Neuronal stem cell (in vitro differentiated cells): Measurements from ENCODE around the gene NCR3LG1.

Source experiments
- DNase-seq: peaks from one replicate; pipeline ENCODE4 v3.0.0-alpha.2; 2013; ENCODE audit warnings: low spot score
- H2AFZ ChIP-seq: one replicate; pipeline ENCODE4 v1.6.1; 2013; ENCODE audit warnings: mild to moderate bottlenecking, low read length, inconsistent platforms
- H2AK5ac ChIP-seq: 2 replicates; pipeline ENCODE4 v1.6.1; 2013; ENCODE audit warnings: low read depth, mild to moderate bottlenecking, inconsistent platforms, low read length, moderate library complexity, mixed read lengths
- H2BK120ac ChIP-seq: 2 replicates; pipeline ENCODE4 v1.6.1; 2013; ENCODE audit warnings: low read depth, mild to moderate bottlenecking, inconsistent platforms, low read length, moderate library complexity, mixed read lengths
- H2BK12ac ChIP-seq: one replicate; pipeline ENCODE4 v1.6.1; 2013; ENCODE audit warnings: low read length, inconsistent platforms
- H2BK15ac ChIP-seq: 2 replicates; pipeline ENCODE4 v1.6.1; 2013; ENCODE audit warnings: mild to moderate bottlenecking, low read length, inconsistent platforms, mixed read lengths
- H2BK5ac ChIP-seq: one replicate; pipeline ENCODE4 v1.6.1; 2013; ENCODE audit warnings: inconsistent platforms, mild to moderate bottlenecking, low read length, moderate library complexity
- H3K14ac ChIP-seq: one replicate; pipeline ENCODE4 v1.6.1; 2013; ENCODE audit warnings: low read length, inconsistent platforms
- H3K18ac ChIP-seq: 2 replicates; pipeline ENCODE4 v1.6.1; 2013; ENCODE audit warnings: low read length, inconsistent platforms
- H3K23ac ChIP-seq: 2 replicates; pipeline ENCODE4 v1.6.1; 2013; ENCODE audit warnings: low read depth, mild to moderate bottlenecking, mixed read lengths, low read length, inconsistent platforms; ENCODE audit not compliant: poor library complexity
- H3K27ac ChIP-seq: replicated peaks from 3 replicates; pipeline ENCODE4 v1.5.1; 2013; ENCODE audit warnings: low read length, inconsistent platforms
- H3K27me3 ChIP-seq, 3 experiments: 2 replicates each; pipeline ENCODE4 v1.6.1; 2013; ENCODE audit warnings: low read length in 3 of 3, mild to moderate bottlenecking in 2 of 3, inconsistent platforms in 1 of 3, low read depth in 1 of 3, mixed read lengths in 1 of 3, moderate library complexity in 1 of 3; ENCODE audit not compliant: control insufficient read depth in 3 of 3, insufficient read depth in 3 of 3
- H3K36me3 ChIP-seq, 2 donors: replicated peaks in 1 of 2; 2 replicates each; pipeline ENCODE4 v1.6.1; 2013; ENCODE audit warnings: low read length in 2 of 2; ENCODE audit not compliant: control insufficient read depth in 2 of 2, insufficient read depth in 2 of 2
- H3K4ac ChIP-seq: 2 replicates; pipeline ENCODE4 v1.6.1; 2013; ENCODE audit warnings: inconsistent platforms, mild to moderate bottlenecking, low read length, moderate library complexity
- H3K4me1 ChIP-seq, 2 donors: 1 replicate in 1 of 2; 2 replicates in 1 of 2; pipeline ENCODE4 v1.6.1; 2013; ENCODE audit warnings: low read length in 2 of 2, low read depth in 1 of 2; ENCODE audit not compliant: control insufficient read depth in 2 of 2, insufficient read depth in 1 of 2
- H3K4me2 ChIP-seq: one replicate; pipeline ENCODE4 v1.6.1; 2013; ENCODE audit warnings: mild to moderate bottlenecking, low read length, inconsistent platforms; ENCODE audit not compliant: insufficient read depth, poor library complexity, severe bottlenecking
- H3K4me3 ChIP-seq, 2 donors: 2 replicates each; pipeline ENCODE4 v1.5.1; 2013; ENCODE audit warnings: low read length in 2 of 2, mild to moderate bottlenecking in 2 of 2, inconsistent platforms in 1 of 2, moderate library complexity in 1 of 2
- H3K79me1 ChIP-seq: one replicate; pipeline ENCODE4 v1.6.1; 2013; ENCODE audit warnings: low read depth, mild to moderate bottlenecking, inconsistent platforms, low read length, moderate library complexity
- H3K9ac ChIP-seq: one replicate; pipeline ENCODE4 v1.6.1; 2013; ENCODE audit warnings: mild to moderate bottlenecking, low read depth, low read length, inconsistent platforms; ENCODE audit not compliant: poor library complexity
- H3K9me3 ChIP-seq, 2 donors: replicated peaks in 1 of 2; 2 replicates each; pipeline versions ENCODE3 to v1.6.1; 2013; ENCODE audit warnings: low read length in 2 of 2, mild to moderate bottlenecking in 2 of 2, inconsistent platforms in 1 of 2, low read depth in 1 of 2, mixed read lengths in 1 of 2, moderate library complexity in 1 of 2; ENCODE audit not compliant: control insufficient read depth in 2 of 2, insufficient read depth in 1 of 2
- H4K8ac ChIP-seq: one replicate; pipeline ENCODE4 v1.6.1; 2013; ENCODE audit warnings: low read depth, mild to moderate bottlenecking, inconsistent platforms, low read length, moderate library complexity
- H4K91ac ChIP-seq: one replicate; pipeline ENCODE4 v1.6.1; 2013; ENCODE audit warnings: low read length, low read depth, mild to moderate bottlenecking, inconsistent platforms; ENCODE audit not compliant: poor library complexity
- WGBS, 2 donors: extraction: QIAGEN DNeasy Blood & Tissue Kit; methylation state at CpG; one replicate each; pipeline ENCODE4 v1.1.7; 2013; ENCODE audit warnings: missing lambda C conversion rate in 2 of 2, mixed read lengths in 1 of 2; ENCODE audit not compliant: insufficient read length in 2 of 2, insufficient replicate concordance in 1 of 2; ENCODE audit errors: extremely low coverage in 2 of 2; 5-methylcytosine and 5-hydroxymethylcytosine counted together

Gene NCR3LG1

DNA sequence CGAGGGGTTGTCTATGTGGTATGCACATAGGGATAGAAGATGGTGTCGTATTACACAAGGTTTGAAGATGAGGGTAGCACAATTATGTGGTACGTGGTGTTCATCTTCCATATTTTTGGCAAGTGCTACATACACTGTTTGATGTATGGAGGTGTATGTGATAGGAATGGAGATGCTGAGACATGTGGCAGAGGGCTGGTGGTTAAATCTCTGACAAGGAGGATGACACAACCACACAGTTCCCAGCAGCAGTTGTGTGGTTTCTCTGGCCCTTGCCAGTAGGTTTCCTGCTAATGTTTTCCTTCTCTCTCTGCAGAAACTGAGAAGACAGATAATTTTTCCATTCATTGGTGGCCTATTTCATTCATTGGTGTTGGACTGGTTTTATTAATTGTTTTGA is 17.0 kb downstream of the NCR3LG1 start:
- H3K27ac ChIP-seq = no peak overlapping the region
- H3K36me3 ChIP-seq = peaks cover 4 to 94% of the 10 kb centered on the region in 2 donors
- H3K9ac ChIP-seq = no peak overlapping the region
- H2BK15ac ChIP-seq = no peak overlapping the region
- H3K4me1 ChIP-seq = no peaks in the 10 kb centered on the region
- no peak for DNase-seq
- H2BK5ac ChIP-seq = no peak overlapping the region
- H2BK120ac ChIP-seq = no peak overlapping the region
- no peak overlapping the region for H4K91ac ChIP-seq
- peaks cover 35 to 83% of the 10 kb centered on the region in 2 donors for H3K9me3 ChIP-seq
- no peak overlapping the region for H3K4ac ChIP-seq
- no peak overlapping the region for H3K14ac ChIP-seq
- H3K4me2 ChIP-seq = no peak overlapping the region
- H3K4me3 ChIP-seq = no peak overlapping the region
- H3K18ac ChIP-seq = no peak overlapping the region
- no peak overlapping the region for H2AK5ac ChIP-seq
- H2AFZ ChIP-seq = no peak overlapping the region
- no peak overlapping the region for H2BK12ac ChIP-seq
- H3K79me1 ChIP-seq = no peaks in the 10 kb centered on the region
- H3K23ac ChIP-seq = no peak overlapping the region
- no peak overlapping the region for H4K8ac ChIP-seq
- H3K27me3 ChIP-seq = no peaks in the 10 kb centered on the region
- WGBS, 2 donors = no CpG with 5 or more reads among the region's 3 CpGs

DNA sequence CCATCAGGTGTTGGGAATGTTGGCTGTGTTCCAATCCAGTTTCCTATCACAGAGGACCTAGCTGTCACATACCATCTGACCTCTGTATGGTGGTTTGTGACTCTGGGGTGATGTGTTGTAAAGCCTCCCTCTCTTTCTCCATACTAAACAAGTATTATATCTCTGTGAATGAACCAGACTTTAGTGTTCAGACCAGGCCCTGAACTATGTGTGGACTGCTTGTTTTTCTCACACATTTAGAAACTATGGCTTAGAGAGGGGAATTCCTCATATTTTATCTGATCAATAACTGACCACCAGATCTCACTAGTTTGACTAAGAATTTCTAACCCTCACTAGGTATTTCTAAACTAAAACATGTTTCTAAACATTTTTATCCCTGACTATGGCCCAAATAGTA is 17.5 kb downstream of the NCR3LG1 start:
- H3K23ac ChIP-seq = no peak overlapping the region
- no peak overlapping the region for H2AK5ac ChIP-seq
- H3K36me3 ChIP-seq = peaks cover 4 to 94% of the 10 kb centered on the region in 2 donors
- H3K4ac ChIP-seq = no peak overlapping the region
- H3K14ac ChIP-seq = no peak overlapping the region
- H2BK15ac ChIP-seq = no peak overlapping the region
- H3K4me3 ChIP-seq = no peak overlapping the region
- H2BK5ac ChIP-seq = no peak overlapping the region
- no peaks in the 10 kb centered on the region for H3K4me1 ChIP-seq
- no peak overlapping the region for H4K91ac ChIP-seq
- no peak overlapping the region for H3K9ac ChIP-seq
- H3K79me1 ChIP-seq = no peaks in the 10 kb centered on the region
- H3K4me2 ChIP-seq = no peak overlapping the region
- no peak overlapping the region for H4K8ac ChIP-seq
- H3K27ac ChIP-seq = no peak overlapping the region
- DNase-seq = no peak
- no peak overlapping the region for H2AFZ ChIP-seq
- H2BK120ac ChIP-seq = no peak overlapping the region
- H2BK12ac ChIP-seq = no peak overlapping the region
- no peaks in the 10 kb centered on the region for H3K27me3 ChIP-seq
- no peak overlapping the region for H3K18ac ChIP-seq
- H3K9me3 ChIP-seq = peaks cover 40 to 84% of the 10 kb centered on the region in 2 donors

DNA sequence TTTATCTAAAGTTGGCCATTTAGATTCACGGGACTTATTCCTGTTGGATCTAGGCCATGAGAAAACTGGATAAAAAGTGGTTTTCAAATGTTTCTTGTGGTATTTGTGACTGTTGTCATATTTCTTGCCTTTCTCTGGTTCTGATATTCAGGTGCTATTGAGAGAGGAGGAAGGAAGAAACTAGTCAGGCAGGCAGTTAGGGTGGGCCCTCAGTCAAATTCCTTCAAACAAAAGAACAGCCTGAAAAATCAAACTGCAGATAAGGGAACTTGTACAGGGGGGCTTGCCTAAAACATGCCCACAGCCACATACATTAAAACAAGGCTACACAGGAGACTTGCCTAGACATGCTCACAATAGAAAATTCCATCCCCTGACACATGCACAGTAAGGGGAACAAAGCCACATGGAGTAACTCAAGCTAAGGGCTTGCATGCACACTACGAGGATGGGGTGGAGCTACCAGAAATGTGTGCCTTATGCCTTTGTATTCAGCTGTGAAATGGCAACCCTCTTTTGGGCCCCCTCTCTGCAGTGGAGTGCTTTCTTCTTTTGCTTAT is 18.2 kb downstream of the NCR3LG1 start:
- H4K91ac ChIP-seq = no peak overlapping the region
- H3K79me1 ChIP-seq = no peaks in the 10 kb centered on the region
- H3K27me3 ChIP-seq = no peaks in the 10 kb centered on the region
- H3K18ac ChIP-seq = no peak overlapping the region
- H3K4me3 ChIP-seq = no peak overlapping the region
- H2AK5ac ChIP-seq = no peak overlapping the region
- no peak overlapping the region for H2BK15ac ChIP-seq
- no peak overlapping the region for H3K14ac ChIP-seq
- peaks cover 4 to 98% of the 10 kb centered on the region in 2 donors for H3K36me3 ChIP-seq
- no peak overlapping the region for H3K4me2 ChIP-seq
- H3K9ac ChIP-seq = no peak overlapping the region
- H3K4ac ChIP-seq = no peak overlapping the region
- H4K8ac ChIP-seq = no peak overlapping the region
- H2BK12ac ChIP-seq = no peak overlapping the region
- no peak overlapping the region for H2AFZ ChIP-seq
- no peak overlapping the region for H3K23ac ChIP-seq
- no peak overlapping the region for H3K27ac ChIP-seq
- H2BK120ac ChIP-seq = no peak overlapping the region
- H2BK5ac ChIP-seq = no peak overlapping the region
- no CpG with 5 or more reads among the region's 2 CpGs for WGBS, 2 donors
- no peaks in the 10 kb centered on the region for H3K4me1 ChIP-seq
- peaks cover 41 to 91% of the 10 kb centered on the region in 2 donors for H3K9me3 ChIP-seq
- DNase-seq = no peak

DNA sequence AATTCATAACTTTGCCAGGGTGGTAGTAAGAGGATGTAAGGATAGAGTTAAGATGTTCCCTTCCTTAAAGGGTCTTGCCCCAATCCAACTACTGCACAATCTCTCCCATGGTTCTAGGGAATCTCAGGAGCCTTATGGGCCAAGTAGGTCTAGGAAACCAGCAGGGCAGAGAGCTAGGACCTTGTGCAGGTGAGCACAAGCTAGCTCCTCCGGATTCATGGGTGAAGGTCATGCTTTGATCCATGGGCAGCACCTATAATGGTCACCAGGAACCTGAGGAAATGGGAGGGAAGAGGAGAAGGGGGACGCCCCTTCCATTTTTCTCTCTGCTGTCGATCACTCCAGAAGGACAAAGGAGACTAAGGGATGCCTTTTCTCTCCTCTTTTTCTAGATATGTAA is 20.0 kb downstream of the NCR3LG1 start:
- Histone ChIP-seq H3K18ac (no peak overlapping the region), H2BK5ac (no peak overlapping the region), H3K4me1 (no peaks in the 10 kb centered on the region), H3K9me3 (peaks cover 41 to 89% of the 10 kb centered on the region in 2 donors), H3K4ac (no peak overlapping the region), H3K4me3 (no peak overlapping the region), H3K9ac (no peak overlapping the region), H3K79me1 (no peaks in the 10 kb centered on the region), H2BK12ac (no peak overlapping the region), H3K14ac (no peak overlapping the region), H2AK5ac (no peak overlapping the region), H3K23ac (no peak overlapping the region), H3K4me2 (no peak overlapping the region), H2AFZ (no peak overlapping the region), H3K36me3 (peaks cover 4 to 99% of the 10 kb centered on the region in 2 donors), H3K27ac (no peak overlapping the region), H2BK120ac (no peak overlapping the region), H4K8ac (no peak overlapping the region), H2BK15ac (no peak overlapping the region), H4K91ac (no peak overlapping the region), H3K27me3 (no peaks in the 10 kb centered on the region)
- DNase-seq = no peak
- no CpG with 5 or more reads among the region's 3 CpGs for WGBS, 2 donors
